ENCODE data around the gene FAM120A.

Gene FAM120A

DNA sequence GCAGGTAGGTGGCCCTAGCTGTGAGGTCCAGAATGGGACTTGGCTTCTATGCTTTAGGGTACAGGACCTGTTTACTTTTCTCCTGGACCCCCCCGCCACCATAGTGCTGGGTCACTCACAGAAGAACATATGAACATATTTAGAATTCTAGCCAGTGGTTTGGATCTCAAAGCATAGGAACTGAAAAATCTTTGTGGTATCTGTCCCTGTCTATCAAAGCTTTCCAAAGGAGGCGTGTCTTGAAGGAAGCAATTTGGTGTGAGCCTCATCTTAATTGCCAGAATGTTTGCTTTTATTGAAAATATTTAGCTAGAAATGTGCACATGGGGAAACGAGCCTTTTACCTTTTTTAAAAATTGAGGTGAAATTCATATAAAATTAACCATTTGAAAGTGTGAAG, 131.1 kb downstream of the FAM120A start:
- DNase-seq: no peak

DNA sequence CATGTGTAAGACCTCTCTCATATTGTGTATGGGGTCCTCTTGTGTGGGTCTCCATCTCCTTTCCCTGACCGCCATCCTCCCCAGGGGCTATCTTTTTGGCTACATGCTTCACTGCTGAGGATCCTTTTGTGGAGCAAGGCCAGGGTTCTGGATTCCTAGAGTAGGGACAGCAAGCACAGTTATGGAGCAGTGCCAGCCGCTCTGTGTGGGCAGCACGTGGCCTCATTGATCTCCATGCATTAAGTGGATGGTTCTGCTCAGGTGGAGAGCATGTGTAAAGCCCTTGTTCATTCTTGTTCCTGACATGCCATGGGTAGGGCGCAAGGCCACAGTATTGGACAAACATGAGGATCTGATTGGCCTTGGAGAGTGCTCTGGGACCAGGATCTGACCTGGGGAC, 133.8 kb downstream of the FAM120A start:
- no peak for DNase-seq

DNA sequence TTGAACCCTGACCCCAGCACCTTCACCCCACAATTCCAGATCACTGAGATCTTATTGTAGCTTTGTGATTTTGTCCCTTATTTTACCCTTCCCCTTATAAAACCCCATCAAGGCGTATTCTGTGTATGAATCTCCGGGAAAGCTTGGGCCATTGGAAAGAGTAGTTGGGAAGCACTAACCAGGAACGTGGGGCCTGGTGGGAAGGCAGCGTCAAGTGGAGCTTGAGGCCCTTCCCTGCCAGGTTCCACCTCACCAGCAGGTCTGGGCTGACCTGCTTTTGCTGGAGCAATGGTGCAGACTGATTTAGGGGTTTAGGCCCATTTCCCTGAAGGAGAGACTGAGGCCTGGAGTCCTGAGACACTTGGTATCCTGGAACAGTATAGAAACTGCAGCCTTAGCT, 134.2 kb downstream of the FAM120A start:
- DNase-seq: no peak

DNA sequence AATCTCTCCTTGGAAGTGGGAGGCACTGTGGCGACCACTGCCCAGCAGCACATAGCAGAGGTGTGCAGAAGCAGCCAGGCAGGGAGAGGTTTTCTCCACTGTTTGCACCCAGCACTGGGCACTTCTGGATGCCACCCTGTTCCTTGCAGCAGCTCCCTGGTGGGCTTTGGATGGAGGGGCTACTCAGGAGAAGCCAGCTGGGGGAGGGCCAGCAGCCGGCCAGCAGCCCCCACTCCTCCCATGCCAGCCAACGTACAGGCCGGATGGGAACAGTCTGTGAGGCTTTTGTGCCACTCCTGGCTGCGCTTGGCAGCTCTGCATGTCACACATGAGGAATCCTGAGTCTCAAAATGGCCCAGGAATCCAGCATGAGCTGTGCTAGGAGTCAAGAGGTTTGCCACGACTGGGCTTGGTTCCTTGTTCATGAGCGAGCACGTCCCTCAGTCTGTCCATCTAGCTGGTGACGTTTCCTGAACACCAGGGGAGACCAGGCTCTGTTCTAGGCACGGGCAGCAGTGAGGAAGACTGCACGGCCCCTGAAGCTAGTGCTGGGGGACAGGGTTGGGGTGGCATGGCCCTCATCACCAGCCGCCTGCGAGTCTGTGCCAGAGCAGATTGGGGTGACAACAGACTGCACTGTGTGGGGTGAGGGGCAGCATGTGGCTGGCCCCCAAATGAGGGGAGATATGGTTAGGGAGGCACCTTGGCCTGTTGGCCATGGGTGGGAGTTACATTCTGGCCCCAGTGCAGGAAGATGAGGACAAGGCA, 135.0 kb downstream of the FAM120A start:
- DNase-seq: no peak

DNA sequence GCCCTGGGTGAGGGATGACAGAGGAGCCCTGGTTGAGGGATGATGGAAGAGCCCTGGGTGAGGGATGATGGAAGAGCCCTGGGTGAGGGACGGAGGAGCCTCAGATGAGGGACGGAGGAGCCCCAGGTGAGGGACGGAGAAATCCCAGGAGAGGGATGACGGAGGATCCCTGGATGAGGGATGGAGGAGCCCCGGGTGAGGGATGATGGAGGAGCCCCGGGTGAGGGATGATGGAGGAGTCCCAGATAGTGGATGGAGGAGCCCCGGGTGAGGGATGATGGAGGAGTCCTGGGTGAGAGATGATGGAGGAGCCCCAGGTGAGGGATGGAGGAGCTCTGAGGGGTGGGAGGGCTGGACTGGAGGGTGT, 135.8 kb downstream of the FAM120A start:
- DNase-seq: no peak

DNA sequence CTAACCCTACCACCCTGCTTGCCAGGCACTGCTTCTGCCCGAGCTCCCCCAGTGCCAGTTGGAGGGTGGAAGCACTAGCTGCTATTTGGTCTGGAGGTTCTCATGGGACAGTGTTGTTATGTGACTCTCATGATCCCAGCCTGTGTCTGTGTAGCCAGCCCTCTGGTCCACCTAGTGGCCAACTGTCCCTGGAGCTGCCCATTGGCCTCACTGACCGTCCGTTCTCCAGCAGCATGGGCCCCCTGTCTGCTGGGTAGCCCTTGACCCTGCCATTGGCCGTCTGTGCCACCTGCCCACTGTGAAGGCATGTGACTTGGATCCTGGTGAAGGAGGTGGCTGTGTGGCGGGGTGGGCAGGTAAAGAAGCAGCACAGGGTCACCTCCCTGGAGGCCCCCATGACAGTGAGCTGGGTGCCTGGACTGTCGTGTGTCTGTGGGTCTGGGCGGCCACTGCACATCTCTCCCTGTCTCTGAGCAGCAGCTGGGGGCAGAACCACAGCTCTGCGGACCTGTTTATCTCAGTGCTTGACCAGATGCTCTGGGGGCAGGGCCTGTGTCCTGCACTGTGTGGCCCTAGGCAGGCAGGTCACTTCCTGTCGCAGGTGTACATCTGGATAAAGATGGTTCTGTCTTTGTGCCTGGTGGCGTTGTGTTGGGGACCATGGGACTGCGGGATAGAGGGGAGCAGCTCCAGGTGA, 136.3 kb downstream of the FAM120A start:
- DNase-seq: no peak

DNA sequence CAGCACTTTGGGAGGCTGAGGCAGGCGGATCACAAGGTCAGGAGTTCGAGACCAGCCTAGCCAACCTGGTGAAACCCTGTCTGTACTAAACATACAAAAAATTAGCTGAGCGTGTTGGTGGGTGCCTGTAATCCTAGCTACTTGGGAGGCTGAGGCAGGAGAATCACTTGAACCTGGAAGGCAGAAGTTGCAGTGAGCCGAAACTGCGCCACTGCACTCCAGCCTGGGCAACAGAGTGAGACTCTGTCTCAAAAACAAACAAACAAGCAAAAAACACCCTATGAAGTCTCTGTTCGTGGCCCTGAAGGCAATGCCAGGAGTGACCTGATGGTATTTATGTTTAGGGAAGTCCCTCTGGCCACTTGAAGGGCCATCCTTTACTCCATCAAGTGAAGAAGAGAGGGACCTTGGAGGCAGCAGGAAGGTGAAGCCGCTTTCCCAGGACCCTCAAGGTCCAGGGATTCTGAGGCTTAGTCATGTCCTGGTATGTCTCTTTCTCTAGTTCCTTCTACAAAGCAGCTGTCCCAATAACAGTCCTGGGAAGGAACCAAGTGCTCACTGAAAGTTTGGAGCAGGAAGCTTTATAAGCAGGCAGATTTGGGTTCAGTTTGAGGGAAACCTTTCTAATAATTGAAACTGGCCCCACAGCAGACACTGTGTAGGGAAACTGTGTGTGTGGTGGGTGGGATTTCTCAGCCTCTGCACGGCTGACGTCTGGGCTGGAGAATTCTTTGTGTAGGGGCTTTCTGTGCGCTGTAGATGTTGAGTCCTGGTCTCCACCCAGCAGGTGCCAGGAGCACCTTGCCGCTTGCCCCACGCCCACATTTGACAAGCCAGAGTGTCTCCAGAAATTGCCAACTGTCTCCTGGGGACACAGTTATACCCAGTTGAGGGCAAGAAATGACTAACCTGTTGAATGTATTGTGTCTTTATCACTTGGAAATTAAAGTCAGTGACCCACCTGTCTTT, 137.4 kb downstream of the FAM120A start:
- DNase-seq: no peak

DNA sequence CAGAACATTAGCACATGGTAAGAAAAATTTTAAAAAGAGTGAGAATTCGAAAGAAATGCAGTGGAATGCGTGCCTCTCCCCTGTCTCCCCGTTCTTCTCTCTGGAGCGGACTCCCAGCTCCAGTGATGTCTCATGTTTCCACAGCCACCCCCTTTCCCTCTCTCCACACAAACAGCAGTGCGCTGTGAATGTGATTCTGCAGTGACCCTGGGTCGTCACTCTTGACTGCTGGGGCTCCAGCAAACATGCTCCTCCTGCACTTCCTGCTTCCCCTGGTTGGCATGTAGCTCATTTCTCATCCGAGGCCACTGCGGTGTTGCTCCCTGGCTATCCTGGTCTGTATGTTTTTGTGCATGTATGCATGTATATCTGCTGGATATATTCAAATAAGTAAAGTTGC, 138.2 kb downstream of the FAM120A start:
- no peak for DNase-seq

DNA sequence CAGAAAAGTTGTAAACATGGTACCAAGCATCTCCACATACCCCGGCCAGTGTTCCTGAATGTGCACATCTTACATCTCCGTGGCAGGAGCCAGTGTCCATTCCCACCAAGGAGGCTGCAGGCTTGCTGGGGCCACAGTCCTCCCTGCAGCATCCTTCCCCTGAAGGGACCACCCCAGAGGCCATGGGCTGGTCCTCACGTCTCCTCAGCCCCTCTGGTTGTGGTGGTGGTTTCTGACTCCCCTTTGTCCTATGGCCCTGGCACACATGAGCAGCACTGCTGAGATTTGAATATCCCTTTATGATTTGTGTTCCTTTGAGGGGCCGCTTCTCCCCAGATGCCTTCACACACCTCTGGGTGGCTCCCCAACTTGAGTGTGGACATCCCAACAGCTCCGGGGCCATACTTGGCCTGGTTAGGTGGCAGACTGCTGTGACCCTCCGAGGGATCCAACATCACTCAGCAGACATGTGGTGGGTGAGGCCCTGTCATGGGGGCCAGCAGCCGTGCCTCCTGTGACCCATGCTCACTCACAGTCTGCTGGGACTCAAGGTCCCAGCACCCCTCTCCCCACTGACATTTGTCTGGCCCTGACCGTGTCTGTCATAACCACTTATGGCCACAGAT, 139.2 kb downstream of the FAM120A start:
- DNase-seq: no peak

DNA sequence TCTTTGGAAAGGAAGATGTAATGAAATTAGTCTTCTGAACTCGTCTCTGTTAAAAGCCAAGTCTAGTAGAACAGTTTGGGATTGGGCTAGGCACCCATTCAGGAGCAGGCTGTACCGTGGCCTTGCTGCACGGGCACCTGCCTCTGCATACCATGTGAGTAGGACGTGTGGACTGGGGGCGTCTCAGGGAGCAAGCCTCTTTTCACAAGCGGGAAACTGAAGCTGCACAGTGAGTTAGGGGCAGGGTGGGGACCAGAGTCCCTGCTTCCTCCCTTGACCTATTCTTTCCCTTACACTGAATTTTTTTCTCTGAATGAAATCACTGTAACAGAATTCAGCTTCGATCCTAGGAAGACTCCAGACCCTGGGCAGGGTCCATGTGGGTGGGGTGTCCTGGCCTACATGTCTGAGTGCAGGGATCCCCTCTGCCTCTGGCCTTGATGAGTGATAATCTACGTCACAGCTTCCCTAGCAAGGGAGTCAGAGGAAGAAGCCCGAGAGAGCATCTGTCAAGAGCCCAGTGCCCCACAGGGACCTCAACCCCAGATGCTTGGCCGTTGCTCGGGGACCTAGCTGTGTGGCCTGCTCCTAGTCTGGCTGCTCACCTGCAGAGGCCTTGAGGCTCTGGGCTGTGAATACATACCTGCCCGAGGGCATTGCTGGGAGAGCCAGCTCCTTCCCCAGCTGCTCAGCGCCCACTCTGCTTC, 140.0 kb downstream of the FAM120A start:
- no peak for DNase-seq

DNA sequence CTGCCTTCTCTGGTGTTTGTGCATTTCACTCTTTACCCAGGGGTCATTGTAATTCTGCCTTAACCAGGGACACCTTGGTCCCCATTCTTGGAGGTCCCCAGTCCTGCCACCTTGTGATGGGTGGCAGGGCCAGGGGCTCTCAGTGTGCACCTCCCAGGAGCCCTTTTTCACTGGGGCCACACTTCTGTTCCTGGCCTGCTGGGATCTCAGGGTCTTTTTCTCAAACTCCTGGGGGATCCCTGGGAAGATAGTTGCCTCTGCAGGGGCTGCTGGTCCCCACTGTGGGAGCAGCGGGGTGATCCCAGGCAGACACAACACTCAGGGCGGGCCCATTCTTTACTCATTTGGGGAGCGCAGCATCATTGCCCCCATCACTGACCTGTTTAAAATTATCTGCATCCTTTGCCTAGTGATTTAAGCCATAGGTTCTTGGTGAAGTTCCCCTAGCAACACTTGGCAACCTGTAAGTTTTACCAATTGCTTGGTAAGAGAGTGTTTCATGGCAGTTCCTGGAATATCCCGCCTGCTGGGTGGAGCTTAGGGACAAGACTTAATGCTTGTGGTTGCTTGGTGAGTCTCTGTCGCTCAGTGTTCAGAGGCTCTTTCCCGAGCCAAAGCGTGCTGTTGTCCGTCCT, 140.6 kb downstream of the FAM120A start:
- no peak for DNase-seq

DNA sequence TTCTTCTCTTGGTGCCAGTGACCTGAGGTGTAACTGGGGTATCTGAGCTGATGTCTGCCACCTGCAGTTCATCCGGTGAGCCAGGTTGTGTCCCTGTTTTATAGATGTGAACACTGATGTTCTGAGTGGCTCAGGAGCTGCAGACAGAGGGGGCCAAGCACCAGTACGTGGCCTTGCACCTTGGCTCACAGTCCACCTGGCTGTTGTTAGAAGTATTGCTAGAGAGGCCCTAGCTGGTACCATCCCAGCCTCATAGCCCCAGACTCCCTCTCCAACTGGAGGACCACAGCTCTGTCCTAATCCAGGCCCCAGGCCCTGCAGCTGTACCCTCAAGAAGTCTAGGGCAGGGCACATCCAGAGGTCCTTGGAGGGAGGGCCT, 141.1 kb downstream of the FAM120A start:
- DNase-seq: no peak

DNA sequence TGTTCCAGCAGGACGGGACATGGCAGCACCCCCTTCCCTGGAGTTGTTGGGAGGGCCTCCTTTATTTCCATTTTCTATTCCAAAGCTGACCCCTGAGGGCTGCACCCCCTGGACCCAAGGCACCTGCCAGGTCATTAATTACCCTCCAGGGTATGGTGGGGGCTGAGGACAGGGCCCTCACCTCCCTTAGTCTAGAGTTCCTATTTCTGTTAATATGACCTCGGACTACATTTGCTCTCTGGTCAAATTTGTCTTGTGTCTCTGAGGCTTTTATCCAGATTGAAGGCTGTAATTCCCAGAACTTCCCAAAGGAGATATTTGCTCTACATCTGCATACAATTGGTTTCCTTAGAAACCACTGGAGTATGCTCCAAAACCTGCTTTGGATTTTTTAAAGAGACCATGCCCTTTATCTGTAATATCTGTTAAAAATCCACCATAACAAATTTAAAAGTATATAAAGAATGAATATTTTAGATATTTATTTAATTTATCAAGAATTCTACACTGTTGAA, 141.7 kb downstream of the FAM120A start:
- no peak for DNase-seq

DNA sequence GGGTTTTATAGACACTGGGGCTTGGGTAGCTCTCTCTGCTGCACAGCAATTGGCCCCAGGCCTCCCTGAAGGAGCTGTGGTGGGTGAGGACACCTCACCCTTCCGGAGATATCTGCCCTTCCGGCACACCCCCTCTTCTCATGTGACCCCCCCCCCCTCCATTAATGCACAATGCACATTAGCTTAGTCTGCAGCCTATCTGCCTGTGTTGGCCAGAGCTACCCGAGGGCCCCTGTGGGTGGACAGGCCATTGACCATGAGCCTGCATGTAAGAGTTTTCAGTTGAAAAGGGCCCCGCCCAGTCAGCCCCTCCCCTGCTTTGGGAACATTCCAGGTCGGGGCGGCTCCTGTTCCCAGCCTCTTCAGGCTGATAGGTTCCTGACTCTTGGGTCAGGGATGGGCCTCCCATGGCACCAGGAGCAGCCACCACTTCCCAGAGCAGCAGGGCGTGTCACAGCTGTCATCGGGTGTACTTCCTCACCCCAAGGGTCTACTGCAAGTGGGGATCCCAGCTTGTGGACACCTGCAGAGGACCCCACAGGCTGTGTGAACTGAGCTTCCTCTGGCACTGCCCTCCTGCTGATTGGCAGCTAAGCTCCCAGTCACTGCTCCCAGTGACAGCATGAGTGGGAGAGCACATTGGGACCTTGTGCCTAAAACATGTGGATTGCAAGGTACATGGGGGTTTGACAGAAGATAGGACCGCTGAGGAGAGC, 142.7 kb downstream of the FAM120A start:
- no peak for DNase-seq

DNA sequence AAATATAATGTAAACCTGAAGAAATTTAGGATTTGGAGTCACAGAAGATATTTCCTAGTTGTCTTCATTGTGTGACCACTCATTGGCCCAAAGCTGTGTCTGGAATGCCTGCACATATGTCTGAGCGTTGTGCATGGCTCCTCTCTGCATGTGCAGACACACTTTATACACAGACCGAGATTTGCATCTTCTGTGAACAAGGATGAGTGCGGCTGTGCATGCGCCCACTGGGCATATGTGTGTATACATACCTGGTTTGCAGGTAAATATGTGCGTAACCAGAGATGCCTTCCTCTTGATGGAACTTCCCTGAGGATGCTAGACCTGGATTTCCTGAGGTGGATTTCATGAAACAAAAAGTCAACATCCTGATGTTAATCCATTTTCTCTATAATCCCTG, 144.0 kb downstream of the FAM120A start:
- no peak for DNase-seq

DNA sequence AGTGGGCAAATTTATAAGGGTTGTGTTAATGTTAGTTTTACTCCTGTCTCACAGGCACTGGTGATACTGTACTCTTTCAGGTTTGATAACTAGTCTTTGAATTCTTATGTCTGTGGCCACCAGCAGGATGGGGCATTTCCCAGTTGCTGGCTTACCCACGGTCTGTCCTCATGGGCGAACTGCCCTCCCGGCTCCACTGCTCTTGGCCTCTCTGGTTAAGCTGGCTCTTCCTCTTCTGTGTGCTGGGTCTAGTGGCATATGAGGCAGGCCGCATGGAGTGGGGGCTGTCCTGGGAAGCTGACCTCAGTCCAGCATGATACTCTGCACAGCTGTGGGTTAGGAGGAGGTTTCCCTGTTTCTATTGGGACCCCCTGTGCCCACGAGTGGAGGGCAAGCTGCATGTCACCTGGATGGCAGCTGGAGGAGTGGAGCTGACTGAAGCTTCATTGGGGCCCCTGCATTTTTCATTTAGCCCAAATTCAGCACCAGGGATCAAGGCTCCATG, 144.4 kb downstream of the FAM120A start:
- no peak for DNase-seq

DNA sequence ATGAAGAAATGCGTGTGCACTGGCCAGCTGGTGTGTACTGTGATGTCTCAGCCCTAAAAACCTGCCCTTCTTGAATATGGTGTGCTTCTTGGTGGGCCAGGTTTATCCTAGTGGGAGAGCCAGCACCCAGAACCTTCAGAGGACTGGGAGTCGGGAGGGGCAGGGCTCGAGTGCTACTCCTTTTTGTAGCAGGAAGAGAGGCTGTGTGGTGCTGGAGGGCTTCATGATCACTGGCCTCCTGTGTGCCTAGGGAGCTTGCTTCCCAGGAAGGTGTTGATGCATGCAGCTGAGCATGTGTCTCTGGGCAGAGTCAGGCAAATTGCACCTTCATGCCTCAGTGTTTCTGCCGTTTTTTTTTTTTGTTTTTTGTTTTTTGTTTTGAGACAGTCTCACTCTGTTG, 144.9 kb downstream of the FAM120A start:
- DNase-seq: no peak

DNA sequence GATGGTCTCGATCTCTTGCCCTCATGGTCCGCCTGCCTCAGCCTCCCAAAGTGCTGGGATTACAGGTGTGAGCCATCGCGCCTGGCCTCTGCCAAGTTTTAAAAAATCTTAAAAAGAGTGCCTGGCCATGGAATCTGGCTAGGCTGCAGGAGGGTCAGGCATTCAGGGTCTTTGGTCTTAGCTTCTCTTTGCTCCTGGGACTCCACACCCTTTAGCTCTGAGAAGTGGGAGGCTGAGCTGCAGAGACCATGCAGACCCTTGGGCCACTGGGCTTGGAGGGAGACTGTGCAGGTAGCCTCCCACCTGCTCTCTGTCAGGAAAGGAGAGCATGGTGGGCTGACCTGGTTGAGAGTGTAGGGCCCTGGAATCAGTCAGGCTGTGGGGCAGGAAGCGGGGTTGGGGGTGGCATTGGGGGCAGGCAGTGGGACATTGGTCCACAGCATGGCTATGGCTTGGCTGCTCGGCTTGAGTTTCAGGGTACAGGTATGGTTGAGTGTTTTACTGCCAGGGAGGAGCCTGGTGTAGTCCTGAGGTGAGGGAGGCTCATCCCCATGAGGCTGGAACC, 145.7 kb downstream of the FAM120A start:
- DNase-seq: no peak

DNA sequence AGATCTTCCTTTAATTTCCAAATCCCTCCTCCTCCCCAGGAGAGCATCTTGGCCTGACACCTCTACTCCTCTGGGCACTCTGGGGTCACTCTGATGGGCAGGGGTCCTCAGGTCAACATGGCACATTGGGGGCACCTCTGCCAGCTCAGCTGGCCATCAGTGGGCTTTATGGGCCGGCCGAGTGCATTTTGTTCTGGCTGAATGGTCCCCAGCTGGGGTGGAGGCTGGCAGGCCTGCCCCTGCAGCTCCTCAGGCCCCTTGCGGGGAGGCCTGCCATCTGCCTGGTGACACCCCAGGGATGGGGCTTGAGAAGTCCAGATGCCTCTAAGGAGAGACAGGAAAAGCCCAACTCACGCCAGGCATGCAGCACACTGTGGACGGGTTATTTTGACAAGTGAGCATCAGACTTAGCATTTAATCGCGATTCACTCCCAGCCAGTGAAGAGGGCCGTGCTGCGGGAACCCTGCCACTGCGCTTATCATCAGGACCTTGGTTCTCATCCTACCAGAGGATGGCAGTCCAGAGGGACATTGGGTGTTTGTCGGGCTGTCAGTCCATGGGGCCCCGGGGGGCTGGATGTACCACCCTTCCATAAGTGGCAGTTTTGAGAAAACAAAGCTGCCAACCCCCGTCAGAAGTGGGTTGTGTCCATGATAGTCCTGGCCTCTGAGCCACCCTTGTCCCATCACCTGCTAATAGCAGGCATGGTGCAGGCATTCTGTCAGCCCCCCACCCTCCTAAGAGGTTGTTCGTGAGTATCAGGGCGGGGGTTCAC, 146.6 kb downstream of the FAM120A start:
- no peak for DNase-seq

All from NCI-H2029 (cell line).